ENCODE data around the gene TMEM52.

The TMEM52 gene

DNA sequence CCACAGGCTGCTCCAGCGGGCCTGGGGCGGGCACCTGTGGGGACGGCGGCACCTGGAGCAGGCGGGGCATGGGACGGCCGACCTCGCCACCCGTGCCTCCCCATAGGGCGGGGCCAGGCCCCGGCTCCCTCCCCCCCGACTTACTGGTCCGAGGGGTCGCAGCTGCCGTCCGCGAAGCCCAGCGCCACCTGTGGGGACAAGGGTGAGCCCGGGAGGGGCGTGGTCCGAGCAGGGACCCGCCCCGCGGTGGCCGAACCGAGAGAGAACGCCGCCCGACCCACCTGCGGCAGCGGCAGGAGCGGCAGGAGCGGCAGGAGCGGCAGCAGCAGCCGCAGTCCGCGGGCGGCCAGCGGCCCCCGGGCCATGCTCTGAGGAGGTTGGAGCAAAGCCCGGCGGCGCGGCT lies at the start of gene TMEM52:
TMEM52 (minus strand) TSS at position 379 of the 403 bp plus-strand sequence; CDS start at position 365, 14 bp downstream.
- no peak for DNase-seq (ENCODE audit: low spot score)

DNA sequence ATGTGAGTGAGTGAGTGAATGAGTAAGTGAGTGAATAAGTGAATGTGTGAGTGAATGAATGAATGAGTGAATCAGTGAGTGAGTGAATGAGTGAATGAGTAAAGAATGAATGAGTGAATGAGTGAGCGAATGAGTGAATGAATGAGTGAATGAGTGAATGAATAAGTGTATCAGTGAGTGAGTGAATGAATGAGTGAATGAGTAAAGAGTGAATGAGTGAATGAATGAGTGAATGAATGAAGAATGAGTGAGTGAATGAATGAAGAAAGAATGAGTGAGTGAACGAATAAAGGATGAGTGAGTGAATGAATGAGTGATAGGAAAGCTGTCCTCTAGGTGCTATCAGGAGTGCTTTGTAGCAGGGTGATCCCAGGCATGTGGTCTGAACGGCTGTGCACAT lies 48.8 kb upstream of the TMEM52 start:
- no peak for DNase-seq (ENCODE audit: low spot score)

DNA sequence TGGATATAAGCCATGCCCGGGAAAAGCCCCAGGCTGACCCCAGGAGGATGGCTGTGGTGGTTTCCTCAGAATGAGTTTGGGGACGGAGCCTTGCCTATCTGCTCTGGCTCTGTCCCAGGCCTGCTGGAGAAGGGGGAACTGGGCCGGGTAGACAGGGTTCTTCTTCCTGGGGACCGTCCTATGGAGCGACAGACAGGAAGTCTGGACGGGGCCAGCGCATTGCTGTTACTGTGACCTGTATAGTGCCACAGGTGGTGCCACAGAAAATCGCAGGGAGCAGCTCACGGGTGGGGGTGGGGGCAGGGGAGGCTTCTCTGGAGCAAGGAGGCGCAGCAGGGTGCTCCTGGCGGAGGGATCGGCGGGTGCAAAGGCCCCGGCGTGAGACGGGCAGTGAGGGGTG lies 48.1 kb upstream of the TMEM52 start:
- no peak for DNase-seq (ENCODE audit: low spot score)

DNA sequence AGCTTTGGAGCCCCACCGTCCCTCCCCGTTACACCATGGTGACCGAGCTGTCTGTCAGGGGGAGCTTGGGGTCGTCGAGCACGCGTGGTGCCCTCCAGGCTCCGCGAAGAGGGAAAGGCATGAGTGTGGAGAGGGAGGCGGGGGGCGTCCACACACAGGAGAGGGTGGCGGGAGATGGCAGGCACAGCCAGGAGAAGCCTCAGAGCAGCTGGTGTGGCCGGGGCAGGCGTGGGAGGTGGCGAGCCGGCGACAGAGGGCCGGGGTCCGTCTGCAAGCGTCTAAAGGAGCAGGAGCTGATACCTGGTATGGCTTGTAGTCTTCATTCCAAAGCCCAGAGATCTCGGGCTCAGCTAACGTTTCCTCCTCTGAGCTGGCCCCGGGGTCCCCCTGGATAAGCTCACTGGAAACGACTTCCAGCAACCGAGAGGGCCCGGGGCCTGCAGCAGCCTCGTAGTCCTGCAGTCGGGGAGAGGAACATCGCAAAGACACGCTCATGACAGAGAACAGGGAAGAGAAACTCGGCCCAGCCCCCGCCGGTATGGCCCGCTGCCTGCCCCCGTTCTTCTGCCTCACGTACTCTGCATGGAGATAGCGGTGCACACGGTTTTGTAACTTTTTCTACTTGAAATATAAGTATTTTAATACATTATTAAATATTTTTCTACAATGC lies 47.1 kb upstream of the TMEM52 start:
- DNase-seq (ENCODE audit: low spot score): no peak

DNA sequence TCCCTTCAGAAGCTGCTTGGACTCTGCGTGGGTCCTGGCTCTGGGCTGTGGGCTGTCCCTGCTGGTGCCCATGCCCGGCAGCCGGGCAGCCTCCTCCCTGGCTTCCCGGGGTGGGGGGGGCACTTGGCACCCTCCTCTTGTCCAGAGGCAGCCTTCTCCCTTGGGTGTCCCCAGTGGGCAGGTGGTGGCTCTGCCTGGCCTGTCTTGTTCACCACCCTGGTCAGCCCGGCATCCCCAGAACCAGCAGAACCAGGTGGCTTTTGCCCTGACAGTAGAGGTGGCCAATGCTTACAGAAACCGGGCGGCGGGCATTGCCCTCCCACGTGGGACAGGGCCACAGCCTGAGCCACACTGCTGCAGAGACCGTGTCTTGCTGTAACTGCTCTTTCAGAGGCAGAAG lies 46.5 kb upstream of the TMEM52 start:
- no peak for DNase-seq (ENCODE audit: low spot score)

DNA sequence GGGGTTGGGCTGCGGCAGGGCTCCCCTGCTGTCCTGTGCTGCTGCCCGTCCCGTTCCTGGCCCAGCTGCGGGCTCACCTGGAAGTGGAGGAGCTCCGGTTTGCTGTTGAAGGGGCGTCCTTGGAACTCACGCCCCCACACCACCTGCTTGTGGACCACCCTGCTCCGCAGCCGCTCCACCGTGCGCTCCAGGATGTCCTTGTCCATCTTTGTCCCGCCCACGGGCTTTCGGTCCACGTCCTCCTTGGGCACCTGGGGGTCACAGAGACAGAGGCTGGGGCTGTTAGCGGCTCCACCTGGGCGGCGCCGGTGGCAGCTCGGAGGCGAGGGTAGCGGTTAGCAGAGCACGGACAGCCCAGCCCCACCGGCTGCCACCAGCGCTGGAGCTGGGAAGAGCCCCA lies 45.7 kb upstream of the TMEM52 start:
- DNase-seq (ENCODE audit: low spot score): no peak

DNA sequence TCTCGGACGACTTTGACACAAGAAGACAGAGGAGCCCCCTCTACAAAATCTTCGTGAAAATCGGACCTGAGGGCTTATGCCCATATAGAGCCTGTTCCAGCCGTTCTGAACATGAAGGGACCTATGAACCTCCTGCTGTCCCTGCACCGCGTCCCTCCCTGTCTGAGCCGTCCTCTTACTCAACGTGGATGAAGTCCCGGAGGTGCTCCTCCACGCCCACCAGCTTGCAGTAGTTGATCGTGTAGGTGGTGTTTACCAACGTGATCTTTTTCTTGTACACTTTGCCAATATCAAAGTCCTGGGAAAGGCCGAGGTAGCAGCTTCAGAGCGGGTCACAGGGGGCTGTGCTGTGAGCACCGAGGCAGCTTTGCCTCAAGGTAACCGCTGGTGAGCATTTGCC lies 44.5 kb upstream of the TMEM52 start:
- DNase-seq (ENCODE audit: low spot score): no peak

DNA sequence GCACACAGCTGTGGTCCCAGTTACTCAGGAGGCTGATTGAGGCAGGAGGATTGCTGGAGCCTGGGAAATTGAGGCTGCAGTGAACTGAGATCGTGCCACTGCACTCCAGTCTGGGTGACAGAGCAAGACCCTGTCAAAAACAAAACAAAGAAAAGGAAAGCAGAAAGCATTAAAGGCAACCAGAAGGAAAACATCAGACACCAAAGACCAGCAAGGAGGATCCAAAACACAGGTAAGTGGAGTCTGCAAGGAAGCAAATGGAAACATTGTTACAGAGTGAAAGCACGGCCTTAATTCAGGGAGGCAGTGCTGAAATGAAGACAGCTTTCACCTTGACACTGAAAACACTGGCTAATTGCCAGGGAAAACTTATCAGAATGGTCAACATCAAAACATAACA lies 43.7 kb upstream of the TMEM52 start:
- no peak for DNase-seq (ENCODE audit: low spot score)

DNA sequence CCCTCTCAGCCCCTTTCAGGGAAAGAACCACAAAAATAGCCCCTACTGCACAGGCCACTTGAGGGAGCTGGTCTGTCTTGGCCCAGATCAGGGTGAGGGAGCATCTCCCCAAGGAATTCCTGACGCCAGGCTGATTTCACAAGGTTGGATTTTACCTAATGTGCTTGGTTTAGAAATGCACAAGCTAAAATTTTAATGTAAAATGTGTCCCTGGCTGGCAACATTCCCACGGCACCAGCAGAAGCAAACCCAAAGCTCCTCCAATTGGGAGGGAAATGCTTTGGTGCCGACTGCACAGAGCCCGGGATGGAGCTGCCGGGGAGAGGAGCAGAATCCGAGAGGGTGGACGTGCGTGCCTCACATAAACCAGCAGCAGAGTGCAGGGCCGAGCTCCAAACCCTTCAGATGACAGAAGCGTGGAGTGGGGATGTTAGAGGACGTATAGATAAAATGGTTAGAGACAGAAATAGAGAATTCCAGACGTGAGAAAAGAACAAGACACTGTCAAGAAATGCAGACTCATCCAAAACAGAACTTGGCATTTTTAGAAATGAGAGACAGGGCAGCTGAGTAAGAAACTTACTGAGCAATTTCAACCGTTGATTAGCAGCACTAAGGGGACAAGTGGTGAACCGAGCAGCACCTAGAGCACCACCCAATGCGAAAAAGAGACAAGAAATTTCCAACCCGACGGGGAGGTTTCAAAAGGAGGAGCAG lies 41.6 kb upstream of the TMEM52 start:
- DNase-seq (ENCODE audit: low spot score): no peak

DNA sequence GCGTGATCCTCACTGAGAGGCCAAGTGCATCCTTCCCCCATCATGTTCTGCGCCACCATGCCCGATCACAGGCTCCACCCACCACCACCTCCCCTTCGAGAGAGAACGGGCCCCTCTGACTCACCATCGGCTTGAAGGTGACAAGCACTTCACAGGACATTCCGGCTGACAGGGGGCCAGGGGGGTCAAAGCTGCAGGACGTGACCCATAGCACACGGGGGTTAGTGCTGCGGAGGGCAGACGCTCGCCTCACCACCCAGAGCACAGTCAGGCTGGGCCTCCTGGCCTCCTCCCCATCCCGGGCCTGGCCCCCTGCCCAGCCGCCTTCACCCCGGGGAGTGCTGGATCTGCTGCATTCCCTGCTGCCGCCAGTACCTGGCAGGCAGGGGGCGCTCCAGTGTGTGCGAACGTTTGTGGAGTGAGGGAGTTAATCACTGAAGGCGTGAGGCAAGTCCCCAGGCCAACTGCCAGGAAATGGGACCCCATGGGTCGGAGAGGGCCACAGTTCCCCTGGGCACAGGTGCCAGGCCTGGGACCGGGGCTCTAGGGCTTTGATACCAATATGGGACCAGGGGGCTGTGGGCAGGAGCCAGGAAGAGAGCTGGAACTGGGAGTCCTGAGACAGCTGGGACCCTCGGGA lies 40.9 kb upstream of the TMEM52 start:
- peak; percentile 80 for DNase-seq (ENCODE audit: low spot score)

DNA sequence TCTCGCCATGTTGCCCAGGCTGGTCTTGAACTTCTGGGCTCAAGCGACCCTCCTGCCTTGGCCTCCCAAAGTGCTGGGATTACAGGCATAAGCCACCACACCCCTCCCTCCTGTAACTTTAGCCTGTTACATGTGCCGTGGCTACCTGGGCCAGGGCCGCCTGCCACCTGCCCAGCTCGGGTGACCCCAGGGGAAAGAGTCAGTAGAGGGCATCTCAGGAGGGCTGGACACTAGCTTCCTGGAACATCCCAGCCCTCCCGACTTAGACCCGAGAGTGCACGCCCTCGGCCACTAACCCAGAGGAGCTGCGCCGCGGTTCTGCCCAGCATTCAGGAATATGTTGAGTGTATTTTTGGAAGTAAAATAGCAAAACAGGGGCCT lies 40.4 kb upstream of the TMEM52 start:
- DNase-seq (ENCODE audit: low spot score): no peak

DNA sequence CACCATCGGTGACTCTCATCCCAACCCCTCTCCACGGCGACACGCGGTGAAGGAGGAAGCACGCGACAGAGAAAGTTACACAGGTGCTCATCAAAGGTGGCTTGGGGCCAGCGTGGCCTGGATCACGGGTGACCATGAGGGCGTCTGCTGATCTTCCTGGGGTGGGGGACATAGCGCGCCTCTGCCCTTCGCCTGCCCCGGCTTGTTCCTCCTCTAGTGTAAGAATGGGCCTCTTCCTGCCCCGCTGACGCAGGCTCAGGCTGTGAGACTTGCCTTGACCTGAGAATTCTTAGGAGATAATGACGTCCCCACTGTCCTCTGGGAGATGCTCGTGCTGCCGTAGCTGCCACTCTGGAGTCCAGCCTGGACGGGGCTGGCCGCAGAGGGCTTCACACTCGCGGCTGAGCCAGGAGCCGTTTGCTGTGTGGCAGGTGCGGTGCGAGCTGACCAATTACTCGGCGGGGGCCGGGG lies 39.0 kb upstream of the TMEM52 start:
- no peak for DNase-seq (ENCODE audit: low spot score)

DNA sequence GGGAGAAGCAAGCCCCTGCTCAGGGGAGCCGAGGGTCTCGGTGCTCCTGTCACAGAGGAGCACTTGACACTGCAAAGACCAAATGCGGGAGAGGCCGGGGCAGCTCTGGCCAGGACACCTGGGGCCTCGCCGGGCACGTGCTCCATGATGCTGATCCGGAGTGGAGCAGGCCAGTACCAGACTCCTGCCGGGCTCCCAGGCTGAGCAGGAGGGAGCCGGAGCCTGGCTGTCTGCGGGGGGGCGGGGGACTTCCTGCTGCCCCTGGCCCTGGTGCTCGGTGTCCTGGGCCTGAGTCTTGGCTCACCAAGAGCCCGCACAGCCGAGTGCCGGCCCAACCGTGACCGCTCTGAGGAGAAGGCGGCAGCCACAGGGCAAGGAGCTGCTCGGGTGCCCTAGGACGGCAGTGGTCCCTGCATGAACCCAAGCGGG lies 38.5 kb upstream of the TMEM52 start:
- no peak for DNase-seq (ENCODE audit: low spot score)

DNA sequence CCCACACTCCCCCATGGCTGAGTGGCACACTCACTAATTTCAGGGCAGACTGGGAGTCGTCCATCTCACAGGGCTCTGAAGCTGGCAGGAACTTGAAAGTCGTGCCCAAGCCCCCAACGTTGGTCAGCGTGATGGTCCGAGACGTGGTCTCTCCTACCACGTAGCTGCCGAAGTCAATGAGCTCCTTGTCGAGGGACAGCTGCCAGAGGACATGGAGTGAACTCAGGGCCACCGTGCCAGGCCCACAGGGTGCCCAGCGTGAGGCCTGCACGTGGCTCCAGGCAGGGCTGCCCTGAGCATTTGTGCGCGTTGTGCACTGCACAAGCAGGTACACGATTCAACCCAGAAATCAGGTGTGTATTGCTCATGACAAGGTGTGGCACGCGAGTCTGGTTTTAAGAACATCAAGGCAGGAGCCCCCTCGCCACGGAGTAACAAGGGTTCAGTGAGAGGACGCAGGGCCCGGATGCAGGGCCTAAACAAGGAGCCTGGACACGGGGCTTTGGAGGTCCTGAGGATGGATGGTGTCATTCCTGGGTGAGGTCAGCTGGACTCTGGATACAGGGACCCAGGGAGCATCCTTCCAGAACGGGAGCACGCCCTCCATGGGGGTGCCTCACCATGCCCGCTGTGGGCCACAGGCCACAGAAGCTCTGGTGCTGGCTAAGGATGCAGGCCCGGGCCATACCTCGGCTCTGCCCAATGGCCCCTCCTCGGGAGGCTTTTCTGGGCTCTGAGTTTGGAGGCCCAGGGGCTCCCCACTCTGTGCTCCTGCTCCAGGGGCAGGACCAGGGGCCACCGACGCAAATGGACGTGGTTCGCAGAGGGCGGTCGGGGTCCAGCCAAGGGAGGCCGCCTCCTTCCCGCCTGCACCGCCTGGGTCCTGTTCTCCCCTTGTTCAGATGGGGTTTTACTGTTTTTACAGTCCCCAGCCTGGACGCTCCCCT lies 37.8 kb upstream of the TMEM52 start:
- no peak for DNase-seq (ENCODE audit: low spot score)

DNA sequence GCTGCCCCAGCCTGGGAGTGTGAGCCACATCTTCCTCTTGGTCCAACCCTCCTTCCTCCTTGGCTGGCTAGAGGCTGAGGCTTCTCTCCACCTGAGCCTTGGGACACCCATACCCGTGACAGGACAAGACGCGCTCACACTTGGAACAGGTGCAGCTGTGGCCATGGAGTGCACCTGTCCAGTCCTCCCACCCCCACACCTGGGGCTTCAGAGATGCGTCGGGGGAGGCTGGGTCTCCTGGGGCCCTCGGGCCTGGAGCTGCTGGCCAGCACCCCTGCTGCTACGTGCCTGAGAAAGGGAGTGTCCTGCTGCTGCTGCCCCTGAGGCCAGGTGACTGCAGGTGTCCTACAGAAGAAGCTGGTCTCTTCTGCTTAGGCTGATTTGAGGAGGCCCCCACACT lies 37.0 kb upstream of the TMEM52 start:
- no peak for DNase-seq (ENCODE audit: low spot score)

DNA sequence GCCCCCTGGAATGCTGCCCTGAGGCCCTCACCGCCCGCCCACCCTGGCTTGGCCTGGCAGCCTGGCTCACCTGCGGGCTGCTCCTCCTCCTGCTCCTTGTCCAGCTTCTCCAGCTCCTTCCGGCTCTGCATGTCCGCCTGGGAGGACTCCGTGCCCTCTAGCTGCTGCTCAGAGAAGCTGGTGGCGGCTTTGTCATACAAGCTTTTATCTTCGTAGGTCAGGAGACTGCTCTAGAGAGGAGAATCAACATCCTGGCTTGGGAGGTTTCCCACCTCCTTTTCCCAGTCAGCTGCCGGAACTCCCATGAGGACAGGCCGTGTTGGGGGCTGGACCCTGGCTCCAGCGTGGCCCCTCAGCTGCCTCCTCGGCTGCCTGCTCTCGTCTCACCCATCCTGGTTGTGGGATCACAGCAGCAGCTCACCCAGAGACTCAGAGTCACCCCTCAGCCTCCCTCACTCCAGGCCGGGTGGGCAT lies 36.6 kb upstream of the TMEM52 start:
- DNase-seq (ENCODE audit: low spot score): no peak

DNA sequence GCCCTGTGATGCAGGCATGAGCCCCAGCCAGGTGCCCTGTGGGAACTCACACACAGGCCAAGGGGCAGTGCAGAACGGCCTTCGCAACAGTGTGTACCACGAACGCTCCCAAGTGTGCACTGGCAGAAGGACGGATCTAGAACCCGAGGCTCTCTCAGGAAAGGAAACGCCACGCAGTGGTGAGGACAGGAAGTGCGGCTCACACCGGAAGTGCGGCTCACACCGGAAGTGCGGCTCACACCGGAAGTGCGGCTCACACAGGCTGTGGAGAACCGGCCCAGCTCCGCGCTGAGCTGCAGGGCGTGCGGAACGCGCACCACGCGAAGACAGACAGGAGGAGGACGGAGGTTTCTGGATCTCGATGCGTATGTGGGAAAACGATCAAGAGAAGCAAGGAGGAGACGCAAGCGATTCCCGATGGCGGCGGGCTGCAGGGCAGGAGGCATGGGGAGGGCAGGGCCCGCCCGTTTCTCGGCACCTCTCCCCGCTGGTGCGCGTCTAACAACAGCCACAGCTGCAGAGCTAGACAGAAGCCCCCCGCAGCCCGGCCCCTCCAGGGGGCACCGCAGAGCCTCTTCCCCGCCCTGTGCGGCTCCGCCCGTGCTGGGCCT lies 35.9 kb upstream of the TMEM52 start:
- no peak for DNase-seq (ENCODE audit: low spot score)

DNA sequence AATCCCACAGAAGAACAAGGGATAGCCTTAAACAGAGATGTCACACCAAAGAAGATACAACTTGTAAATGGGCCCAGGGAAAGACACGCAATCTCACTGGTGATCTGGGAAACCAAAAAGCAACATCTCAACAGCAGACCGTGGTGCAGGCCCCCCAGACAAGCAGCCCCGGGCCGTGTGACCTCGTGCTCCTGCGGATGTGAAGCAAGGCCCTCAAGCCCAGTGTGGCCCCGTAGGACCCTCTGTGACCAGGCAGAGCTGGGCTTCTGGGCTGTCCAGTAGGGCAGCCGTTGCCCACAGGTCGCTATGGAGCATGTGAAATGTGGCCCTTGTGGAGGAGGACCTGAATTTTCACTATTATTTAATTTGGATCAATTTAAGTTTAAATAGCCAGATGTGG lies 34.9 kb upstream of the TMEM52 start:
- DNase-seq (ENCODE audit: low spot score): no peak

DNA sequence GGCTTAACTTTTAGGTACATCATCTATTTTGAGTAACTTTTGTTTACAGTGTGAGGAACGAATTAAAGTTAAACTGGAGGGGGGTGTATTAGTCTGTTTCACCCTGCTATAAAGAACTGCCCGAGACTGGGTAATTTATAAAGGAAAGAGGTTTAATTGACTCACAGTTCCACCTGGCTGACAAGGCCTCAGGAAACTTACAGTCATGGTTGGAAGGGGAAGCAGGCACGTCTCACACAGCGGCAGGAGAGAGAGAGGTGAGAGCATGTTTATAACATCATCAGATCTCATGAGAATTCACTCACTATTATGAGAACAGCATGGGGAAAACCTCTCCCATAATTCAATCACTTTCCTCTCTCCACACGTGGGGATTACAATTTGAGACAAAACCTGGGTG lies 31.9 kb upstream of the TMEM52 start:
- no peak for DNase-seq (ENCODE audit: low spot score)

DNA sequence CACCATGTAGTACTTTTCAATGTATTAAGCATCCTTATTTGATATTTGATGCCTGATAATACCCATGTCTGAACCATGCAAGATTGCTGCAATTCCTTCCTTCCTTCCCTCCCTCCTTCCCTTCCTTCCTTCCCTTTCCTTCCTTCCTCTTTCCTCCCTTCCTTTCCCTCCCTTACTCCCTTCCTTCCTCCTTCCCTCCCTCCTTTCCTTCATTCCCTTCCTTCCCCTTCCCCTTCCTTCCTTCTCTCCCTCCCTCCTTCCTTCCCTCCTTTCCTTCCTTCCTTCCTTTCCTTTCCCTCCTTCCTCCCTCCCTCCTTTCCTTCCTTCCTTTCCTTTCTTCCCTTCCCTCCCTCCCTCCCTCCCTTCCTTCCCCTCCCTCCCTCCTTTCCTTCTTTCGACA lies 29.7 kb upstream of the TMEM52 start:
- DNase-seq (ENCODE audit: low spot score): no peak

DNA sequence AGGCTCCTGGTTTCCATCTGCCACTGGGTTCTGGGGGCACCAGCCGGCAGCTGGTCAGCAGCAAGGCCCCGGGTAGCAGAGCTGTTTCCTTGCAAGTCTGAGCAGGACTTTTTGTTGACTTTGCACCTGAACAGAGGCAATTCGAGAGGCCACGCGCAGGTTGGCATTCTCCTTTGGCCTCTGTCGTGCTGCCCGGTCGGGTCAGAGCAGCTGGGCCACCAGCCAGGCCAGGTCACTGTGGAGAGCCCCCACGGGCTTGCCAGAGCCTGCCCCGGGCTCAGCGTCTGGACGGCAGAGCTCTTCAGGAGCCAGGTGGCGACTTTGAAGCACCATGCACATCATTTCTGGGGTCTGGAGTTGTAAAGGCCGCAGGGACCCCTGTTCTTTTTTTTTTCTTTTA lies 28.4 kb upstream of the TMEM52 start:
- DNase-seq (ENCODE audit: low spot score): no peak

DNA sequence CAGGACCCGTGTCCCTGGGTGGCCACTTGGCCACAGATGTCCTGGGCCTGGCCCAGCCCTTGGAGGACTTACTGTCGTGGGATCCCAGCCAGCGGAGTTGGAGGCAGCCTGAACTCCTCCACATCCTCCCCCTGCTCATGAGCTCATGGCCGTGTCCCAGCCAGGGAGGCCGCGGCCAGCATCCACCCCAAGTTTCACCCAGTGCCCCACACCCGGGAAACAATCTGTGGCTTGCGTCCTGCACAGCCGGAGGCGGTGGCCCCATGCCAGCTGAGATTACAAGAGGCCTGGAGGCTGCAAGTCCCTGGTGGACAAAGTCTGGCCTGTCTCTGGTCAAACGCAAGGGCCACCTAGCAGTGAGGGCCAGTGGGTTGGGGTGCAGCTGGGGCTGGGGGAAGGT lies 27.5 kb upstream of the TMEM52 start:
- no peak for DNase-seq (ENCODE audit: low spot score)
